HG03432 (cell line): Measurements from ENCODE around the gene CEP112.

Experiments
- ATAC-seq: cut with Tn5 transposase; IDR thresholded peaks from one replicate; pipeline ENCODE4 v1.9.1; 2021; ENCODE audit warnings: mild to moderate bottlenecking, moderate library complexity; ENCODE audit not compliant: unreplicated experiment

CEP112 gene

DNA sequence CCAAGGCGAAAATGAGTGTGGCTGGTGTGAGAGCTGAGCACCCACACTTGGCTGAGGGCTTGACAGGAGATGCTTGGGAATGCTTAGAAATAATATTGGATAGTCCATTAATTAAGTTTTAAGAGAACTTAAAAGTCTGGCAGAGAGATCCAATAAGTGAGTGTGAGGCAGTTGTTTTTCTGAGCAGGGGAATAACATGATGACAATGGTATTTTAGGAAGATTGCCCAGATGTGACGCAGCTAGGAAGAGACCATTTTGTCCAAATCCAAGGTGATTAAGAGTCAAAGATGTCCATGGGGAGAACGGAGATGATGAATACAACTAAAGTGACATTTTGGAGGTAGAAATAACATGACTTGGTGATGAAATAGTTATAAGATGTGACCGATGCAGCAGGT, 527.7 kb downstream of the CEP112 start:
- ATAC-seq, result no peak

DNA sequence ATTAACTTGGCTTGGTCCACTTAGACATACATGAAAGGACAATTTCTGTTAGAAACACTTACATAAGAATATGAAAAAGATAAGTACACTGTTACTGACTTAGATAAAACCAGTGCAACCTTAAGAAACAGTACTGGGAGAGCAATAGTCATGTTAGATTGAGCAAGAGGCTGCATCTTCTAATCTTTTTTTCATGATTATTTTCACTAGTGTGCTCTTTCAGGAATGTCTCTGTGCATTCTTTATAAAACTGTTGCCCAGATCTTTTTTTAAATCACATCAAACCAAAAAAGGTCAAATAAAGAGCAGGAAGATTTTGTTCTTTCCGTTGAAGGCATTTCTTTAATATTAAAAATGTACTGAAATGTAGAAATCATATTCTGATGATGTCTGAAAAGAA, 529.7 kb downstream of the CEP112 start:
- ATAC-seq, result no peak

DNA sequence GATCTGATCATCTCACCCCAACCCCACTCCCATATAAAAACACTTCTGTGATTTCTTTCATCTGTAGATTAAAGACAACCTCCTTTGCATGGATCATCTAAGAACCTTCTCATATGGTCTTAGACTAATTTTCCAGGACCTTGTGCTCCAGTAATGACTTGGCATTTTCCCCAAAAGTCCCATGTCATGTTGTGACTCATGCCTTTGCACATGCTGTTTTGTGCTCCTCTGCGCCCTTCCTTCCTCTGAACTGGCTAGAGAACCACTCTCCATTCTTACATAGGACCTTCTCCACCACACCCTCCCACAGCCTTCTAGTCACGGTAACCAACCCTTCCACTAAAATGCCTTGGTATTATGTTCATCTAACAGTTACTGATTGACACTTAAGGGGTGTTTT, 531.0 kb downstream of the CEP112 start:
- ATAC-seq, result no peak

DNA sequence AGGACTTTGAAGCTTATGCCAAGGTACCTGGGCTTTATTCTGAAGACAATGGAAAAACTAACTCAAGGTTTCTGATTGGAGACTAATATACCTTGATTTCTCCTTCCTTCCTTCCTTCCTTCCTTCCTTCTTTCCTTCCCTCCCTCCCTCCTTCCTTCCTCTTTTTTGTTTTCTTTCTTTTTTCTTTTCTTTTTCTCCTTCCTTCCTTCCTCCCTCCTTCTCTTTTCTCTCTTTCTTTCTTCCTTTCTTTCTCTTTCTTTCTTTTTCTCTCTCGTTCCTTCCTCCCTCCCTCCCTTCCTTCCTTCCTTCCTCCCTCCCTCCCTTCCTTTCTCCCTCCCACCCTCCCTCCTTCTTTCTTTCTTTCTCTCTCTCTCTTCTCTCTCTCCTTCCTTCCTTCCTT, 531.9 kb downstream of the CEP112 start:
- ATAC-seq, result no peak

DNA sequence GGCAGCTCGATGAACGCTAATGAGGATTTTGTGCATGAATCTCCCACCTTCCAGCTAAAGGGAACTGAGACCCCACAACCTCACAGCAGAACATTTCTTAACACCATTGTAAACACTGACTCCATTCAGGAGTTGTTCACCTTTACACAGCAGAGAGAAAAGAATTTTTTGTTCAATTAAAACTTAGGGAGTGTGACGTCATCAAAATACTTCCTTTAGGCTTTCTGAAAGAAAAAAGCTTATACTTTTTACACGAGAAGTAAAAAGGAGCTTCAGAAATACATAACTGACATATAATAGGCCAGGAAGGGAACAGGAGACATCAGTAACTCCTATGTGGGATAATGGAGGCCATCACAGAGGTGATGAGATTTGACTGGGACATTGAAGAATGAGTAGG, 532.4 kb downstream of the CEP112 start:
- no peak for ATAC-seq

DNA sequence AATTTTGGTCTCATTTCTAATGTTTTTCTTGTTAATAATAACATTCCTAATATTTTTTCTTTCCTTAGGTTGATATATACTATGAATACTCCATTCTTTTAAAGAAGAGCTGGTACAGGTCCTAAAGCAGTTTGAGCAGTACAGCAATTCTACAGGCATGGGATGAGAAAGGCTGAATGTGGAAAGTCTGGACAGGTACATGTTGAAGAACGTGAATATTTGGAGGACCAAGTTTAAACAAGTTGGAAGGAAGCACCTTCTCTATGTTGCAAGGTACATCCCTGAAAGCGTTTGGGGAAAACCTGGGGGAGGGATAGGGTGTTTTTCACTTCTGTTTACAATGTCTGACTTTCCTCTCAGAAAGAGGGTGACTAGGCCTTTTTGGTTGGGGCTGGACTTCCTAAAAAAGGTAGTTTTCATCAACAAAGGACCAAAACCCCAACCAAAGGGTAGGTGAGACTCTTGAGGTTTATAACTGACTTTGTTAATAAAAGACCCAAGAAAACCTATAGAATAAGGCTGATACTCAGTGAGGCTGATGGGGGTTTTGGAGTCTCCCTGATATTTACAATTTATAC, 534.6 kb downstream of the CEP112 start:
- no peak for ATAC-seq

DNA sequence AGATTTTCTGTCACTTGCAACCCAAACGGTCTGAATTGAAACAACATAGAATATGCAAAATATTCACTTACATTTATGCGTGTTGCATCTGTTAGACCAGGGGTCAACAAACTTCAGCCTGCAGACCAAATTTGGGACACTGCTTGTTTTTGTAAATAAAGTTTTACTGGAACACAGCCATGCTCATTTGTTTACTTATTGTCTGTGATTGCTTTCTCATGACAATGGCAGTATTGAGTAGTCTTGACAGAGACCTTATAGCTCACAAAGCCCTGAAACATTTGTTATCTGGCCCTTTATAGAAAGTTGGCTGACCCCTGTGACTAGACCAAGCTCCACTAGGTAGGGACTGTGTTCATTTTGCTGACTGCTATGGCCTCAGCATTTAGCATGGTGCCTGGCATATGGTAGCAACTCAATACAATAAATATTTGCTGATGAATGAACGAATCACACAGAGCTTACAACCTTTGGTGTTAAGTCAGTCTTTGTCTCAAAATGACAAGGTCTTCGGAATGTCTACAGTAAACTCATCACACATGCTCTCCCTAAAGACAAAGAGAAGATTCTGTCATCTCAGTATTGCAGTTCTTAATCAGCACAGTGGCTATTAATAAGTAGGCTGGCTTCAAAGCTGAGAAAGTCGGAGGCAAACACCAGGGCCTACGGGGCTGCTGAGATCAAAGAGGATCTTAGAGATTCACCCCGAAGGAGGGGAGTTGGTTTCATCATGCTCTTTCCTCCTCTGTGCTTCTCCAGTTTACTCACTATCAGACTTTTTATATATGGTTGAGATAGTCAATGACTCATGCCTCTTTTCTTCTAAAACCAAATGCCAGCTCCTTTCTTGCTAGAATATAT, 535.3 kb downstream of the CEP112 start:
- ATAC-seq, result peak; percentile 84

DNA sequence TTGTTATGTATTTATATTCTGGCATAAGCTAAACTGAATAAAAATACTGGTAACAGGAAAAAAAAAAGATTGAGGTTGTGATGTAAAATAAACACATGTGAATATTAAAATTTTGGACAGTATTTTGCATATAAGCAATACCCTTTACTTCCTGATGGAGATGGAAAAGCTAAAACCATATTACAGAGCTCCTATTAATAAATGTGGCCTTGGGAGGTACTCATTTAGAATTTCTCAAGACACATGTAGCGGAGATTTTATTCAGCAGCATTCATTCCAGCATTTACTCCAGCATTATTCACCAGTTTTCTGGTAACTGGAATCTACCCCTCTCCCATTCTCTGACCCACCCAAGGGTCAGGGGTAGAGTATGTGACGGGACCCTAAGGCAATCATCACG, 536.2 kb downstream of the CEP112 start:
- no peak for ATAC-seq

DNA sequence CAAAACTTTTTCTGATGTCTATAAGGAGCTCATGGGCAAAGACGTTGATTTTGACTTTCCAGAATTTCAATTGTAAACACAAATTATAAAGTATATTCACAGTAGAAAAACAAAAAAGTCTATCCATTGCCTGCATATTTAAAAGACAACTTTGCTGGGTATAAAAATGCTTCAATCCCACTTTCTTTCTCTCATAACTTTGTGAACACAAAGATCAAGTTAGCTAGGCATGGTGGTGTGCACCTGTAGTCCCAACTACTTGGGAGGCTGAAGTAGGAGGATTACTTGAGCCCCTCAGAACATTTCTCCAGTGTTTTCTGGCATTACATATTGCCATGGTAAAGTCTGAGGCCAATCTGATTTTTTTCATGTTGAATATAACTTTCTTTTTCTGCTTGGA, 547.4 kb downstream of the CEP112 start:
- ATAC-seq, result no peak

DNA sequence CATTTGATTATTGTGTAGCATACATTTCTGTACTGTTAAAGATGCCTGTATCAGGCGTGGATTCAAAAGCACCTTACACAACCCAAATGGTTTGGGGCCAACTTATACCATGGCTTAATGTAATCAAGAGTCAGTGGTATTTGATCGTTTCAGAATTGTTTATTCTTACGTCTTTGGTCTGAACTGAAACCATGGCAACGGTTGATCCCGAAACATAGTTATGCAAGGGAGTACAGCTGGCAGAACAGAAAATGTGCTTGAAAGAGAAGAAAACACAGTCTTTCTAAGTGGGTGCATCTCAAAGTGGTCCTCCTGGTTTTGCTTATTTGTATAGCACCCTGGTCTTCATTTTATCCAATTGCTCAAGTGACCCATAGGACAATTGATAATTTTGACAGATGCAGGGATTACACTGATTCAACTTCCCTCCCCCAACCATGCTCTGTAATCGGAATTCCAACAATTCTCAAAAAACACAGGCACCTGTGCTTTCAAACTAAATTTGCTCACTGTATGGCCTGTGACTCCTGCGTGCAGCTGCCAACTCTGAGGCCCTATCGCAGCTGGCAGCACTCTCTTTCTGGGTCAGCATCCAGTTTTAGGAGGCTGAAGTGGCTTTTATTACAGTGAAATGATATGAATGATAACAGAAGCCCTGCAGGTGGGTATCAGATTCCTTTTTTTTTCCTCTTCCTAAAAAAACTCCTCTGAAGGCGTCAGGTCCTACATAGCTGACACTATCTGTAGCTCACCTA, 553.5 kb downstream of the CEP112 start:
- no peak for ATAC-seq

DNA sequence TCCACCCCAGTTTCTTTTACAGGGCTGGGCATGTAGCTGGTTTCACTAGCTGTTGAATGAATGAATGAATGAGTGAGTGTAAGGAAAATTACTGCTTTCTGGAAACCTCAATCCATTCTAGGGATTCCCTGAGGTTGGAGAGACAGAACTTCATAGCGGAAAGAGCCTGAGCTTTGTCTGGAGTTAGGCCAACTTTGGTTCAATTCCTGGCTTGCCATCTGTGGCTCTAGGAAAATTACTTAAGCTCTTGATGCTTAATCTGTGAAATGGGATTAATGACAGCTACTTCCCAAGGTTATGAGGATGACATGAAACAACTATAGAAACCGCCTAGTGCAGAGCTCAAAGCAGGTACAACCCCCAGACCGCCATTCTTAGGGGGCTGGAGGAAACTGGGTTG, 554.1 kb downstream of the CEP112 start:
- ATAC-seq, result no peak

DNA sequence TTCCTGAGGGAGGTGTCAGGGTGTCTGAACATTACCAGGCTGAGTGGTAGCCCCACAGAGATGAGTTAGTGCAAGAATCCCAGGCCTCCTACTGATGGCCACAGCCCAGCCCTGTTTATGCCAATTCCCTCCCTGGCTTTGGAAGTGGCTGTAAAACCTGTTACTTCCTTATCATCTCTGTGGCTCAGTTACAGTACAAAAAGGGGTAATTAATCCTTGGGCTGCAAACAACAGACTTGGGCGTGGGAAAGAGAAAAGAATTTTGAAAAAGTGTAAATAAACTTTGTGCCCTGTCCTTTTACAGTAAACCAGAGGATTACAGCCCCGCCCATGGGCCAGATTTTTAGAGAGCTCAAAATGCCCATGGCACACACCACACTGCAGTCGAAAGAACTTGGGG, 557.4 kb downstream of the CEP112 start:
- ATAC-seq, result no peak

DNA sequence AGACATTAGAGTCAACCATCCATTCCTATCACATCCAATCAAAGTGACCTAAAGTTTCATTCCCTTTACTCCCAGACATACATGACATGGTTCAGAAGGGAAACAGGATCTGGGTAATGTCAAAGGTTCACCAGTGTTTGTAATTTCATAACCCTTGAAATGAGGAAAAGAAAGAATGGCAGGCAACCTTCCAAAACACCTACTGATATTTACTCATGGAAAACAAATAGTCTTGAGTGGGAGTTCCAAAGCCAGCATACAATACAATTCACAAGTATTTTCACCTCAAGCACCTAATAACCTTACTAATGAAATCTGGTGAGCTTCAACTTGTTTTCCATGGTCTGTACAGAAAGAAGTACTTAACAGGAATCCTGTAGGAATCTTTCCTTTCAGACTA, 557.9 kb downstream of the CEP112 start:
- no peak for ATAC-seq

DNA sequence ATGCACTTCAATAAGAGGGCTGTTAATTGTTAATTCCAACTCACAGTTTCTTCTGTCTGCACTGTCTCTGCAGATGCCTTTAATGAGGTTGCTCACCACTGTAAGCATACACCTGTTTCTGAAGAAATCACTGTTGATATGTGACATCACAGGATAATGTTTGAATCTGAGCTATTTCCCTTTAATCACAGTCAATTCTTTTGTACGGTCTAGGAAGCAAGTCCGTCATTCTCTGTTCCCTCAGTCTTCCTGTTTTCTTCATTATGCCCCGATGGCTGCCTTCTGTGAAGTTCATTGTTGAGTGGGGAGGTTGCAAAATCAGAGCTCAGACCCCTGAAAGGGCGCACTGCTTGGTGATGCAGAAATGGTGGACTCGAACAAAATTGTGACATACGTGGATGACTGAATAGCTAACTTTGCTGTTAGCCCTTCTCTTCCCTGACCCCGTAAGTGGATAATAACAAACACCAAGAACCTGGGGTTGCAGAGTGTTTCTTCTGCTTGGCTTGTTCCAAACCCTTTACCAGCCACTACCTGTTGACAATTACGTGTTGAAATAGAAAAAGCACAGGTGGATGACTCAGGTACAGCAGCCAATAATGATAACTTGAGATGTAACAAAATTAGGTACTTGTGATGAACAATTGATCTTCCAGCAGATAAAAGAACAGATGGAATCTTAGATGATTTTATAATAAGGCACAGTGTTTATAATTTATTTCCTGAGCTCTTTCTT, 558.6 kb downstream of the CEP112 start:
- no peak for ATAC-seq

DNA sequence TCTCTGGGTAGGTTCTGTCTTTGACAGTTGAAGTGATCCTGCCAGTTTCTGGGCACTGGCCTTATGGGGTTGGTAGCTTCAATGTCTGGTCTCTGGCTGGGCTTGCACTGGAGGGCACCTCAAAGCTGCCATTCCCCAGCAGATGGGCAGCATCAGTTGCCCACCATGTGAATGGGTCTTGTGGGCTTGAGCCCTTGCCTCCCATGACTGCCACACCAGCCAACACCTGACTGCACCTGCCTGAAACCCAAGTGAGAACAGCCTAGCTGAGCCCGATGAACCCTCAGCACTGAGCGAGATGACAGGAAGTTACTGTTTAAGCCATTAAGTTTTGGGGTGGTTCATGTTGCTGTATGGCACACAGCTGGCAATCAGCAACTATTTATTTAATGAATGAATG, 561.4 kb downstream of the CEP112 start:
- no peak for ATAC-seq

DNA sequence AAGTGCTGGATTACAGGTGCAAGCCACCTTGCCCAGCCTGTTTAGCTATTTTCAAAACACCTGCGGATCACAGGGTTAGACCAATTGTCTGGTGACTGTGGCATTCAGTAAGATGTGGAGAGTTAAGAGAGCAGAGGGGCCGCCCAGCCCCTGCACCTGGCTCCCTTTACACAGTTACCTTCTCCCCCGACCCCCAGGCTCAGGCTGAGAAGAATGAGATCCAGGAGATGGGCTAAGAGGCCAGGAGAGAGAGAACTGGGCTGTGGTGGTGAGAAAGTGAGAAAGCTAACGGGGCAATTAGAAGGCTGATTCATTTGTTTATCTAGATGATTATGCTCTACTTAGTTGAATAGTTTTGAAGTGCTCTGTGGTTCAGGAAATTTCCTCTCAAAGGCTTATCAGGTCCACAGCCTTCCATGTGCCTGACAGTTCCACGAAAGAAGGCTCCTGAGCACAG, 562.7 kb downstream of the CEP112 start:
- ATAC-seq, result no peak

DNA sequence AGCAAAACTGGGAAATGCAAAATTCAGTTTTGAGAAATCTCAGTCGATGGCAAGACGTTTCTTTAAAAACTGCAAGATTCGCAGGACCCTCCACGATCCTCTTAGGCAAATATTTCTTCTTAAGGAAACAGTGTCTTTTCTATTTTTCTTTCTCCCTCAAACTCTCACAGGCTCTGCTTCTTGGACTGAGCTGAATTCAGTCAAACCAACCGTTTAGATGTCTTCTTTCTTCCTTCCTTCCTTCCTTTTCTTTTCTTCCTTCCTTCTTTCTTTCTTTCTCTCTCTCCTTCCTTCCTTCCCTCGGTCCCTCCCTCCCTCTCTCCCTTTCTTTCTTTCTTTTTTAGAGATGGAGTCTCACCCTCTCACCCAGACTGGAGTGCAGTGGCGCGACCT, 563.3 kb downstream of the CEP112 start:
- no peak for ATAC-seq

DNA sequence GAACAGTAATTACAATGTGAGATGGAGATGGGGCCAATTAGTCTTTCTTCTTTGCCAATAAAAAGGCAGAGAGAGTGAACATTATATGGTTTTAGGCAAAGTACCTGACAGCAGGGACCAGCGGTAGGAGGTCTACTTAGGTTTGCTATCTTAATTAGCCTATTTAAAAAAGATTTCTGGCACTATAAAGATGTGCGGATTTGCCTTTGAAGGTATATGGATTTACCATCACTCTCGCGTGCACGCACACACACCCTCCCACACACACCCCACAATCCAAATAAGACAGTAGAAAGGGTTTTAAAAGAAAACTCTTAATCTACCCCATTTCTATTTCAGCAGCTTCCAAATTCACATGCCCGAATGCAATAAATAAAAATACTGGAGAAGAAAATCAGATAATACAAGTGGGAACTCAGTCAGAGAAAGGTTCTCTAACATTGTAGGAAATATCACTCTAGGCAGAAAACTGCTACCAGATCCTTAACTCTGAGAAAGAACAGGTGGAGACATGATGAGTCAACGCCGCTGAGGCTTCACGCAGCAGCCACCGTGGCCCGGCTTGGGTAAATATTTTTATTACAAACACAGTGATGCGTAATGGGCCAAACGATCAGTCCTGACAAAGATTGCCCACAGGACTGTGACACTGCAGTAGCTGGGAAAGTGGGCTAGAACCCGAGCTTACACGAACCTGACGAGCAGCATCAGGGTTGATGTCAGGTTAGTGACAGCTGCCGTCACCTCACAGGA, 563.9 kb downstream of the CEP112 start:
- ATAC-seq, result no peak

DNA sequence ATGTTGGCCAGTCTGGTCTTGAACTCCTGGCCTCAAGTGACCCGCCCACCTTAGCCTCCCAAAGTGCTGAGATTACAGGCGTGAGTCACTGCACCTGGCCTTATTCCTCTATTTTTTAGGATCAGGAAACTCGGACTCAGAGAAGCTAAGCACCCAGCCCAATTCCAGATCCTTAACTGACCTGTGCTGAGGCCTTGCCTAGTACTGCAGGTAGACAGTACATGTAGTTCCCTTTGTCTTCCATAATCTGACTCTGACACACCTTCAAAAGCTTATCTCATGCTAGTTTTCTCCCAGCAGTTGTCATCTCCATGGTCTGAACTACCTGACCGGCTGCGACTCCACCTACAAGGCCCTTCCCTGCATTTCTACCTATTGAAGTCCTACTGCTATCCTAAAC, 564.8 kb downstream of the CEP112 start:
- ATAC-seq, result no peak

DNA sequence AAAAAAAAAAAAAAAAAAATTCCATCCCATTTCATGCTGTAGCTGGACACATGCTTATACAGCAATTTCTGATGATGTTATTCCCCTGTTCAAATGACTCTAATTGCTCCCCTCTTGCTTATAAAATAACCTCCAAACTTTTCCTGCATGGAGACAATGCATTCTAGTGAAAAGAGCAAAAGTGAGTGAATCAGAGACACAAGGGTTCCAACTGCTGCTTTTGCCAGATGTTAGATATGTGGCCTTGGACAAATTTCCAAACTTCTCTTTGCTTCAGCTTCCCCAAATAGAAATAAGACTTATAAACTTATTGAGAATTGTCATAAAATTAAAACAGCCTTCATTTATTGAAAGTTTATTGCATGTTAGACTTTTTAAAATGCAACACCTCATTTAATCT, 565.5 kb downstream of the CEP112 start:
- ATAC-seq, result no peak

DNA sequence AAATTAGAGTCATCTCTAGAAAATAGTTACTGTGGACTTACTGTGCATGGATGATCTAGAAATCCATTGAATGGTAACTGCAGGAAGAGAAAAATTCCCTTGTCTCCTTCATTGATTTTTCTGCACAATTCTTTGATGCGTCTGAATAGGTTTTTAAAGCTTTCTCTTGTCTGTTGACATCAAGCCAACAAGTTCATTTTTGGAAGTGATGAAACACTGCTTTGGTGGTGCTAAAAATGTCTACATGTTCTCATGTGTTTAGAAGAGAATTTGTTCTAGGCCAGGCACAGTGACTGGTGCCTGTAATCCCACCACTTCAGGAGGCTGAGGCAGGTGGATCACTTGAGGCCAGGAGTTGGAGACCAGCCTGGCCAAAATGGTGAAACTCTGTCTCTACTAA, 573.4 kb downstream of the CEP112 start:
- no peak for ATAC-seq
